GM20000 (cell line): ENCODE measurements around the gene CAB39L.
"Not testable (repeated sequence)": the region's sequence is repeated elsewhere in the genome, so short reads cannot be mapped to it uniquely, and the experiment has no call there.

Experiments used
- DNase-seq: peaks from one replicate; pipeline ENCODE4 v3.0.0; 2012; ENCODE audit warnings: low spot score
- CTCF ChIP-seq: IDR thresholded peaks from 2 replicates; pipeline ENCODE4 v1.5.1; 2012; ENCODE audit warnings: mild to moderate bottlenecking, control low read depth; ENCODE audit errors: extremely low read depth, missing control alignments

CAB39L gene

GRCh38 chr13:49341517-49341916 is 102.3 kb downstream of the CAB39L start:
- no peak for TF ChIP-seq CTCF
- no peak for DNase-seq

GRCh38 chr13:49340161-49340560 is 103.7 kb downstream of the CAB39L start:
- TF ChIP-seq CTCF, result no peak
- no peak for DNase-seq

DNA sequence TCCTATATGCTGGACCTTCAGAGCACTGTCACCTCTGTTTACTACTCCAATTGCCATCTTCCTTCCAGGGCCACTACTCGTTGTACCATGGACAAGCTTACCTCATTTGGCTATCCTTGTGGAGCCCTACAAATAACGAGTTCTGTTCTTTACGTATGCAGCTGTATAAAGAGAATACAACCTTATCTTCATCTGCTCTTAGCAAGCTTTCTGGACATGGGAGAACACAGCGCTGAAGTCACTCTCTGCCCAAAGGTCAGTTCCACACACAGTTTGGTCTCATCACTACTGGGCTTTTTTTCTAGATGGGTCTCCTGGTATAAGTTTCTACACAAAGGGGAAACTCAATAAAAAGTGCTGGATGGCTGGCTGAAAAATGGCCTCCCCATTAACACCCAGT is 107.2 kb downstream of the CAB39L start:
- no peak for DNase-seq
- TF ChIP-seq CTCF, result no peak

- TF ChIP-seq CTCF, result no peak
- DNase-seq, result no peak
These were observed 113.4 kb downstream of the CAB39L start for GRCh38 chr13:49330546-49330864.

GRCh38 chr13:49329831-49330545 is 113.9 kb downstream of the CAB39L start:
- no peak for TF ChIP-seq CTCF
- no peak for DNase-seq

DNA sequence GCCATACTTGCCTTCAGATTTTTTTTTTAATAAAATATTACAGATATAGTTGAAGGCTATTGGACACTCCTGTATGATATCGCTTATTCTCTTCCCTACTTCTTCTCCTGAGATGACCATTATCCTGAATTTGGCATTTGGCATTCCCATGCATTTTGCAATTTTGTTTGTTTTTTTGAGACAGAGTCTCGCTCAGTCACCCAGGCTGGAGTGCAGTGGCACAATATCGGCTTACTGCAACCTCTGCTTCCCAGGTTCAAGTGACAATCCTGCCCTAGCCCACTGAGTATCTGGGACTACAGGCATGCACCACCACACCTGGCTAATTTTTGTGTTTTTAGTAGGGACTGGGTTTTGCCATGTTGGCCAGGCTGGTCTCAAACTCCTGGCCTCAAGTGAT is 116.7 kb downstream of the CAB39L start:
- DNase-seq, result not testable (repeated sequence)

- no peak for DNase-seq
- no peak for TF ChIP-seq CTCF
These were observed 117.5 kb downstream of the CAB39L start for GRCh38 chr13:49326222-49326917.

GRCh38 chr13:49323344-49323743 is 120.5 kb downstream of the CAB39L start:
- no peak for TF ChIP-seq CTCF
- no peak for DNase-seq
